B cell (primary cell): ENCODE results near the gene NOC4L. TPM values are rescaled to one million over a fixed set of nuclear protein-coding genes. Genes with fewer than 3 reads are reported as not detected.

Experiments
- ATAC-seq: fragments of 200-7000 bp; cut with Tn5 transposase; one replicate; pipeline ENCODE4 v1.10.0; 2021; ENCODE audit warnings: low read depth, mild to moderate bottlenecking, moderate number of reproducible peaks, moderate library complexity
- CTCF ChIA-PET: fragments of 350-600 bp; sonication (Branson Sonifier 250); formaldehyde crosslinking; loops from one replicate; lab custom pipeline; 2021; ENCODE audit warnings: antibody characterized with exemption, inconsistent platforms; lab: Charles Lee
- POLR2A ChIA-PET: fragments of 350-600 bp; sonication (Branson Sonifier 250); formaldehyde crosslinking; loops from one replicate; lab custom pipeline; 2021; ENCODE audit warnings: antibody characterized with exemption; lab: Charles Lee
- DNase-seq: peaks from one replicate; pipeline ENCODE4 v3.0.0; 2013
- H2AFZ ChIP-seq: 2 replicates; pipeline ENCODE4 v1.6.1; 2012; ENCODE audit warnings: mild to moderate bottlenecking, low read depth, low read length; ENCODE audit not compliant: insufficient read depth, poor library complexity, severe bottlenecking
- H3K27ac ChIP-seq, 2 donors: 1 replicate in 1 of 2; 2 replicates in 1 of 2; pipeline ENCODE4 v1.5.1; 2012 to 2013; ENCODE audit warnings: low read length in 2 of 2, mild to moderate bottlenecking in 2 of 2, moderate library complexity in 1 of 2
- H3K27me3 ChIP-seq, 4 experiments: fragments of 200-600 bp in 1 of 4; sonication (generic) in 1 of 4; replicated peaks in 1 of 4; 1 replicate in 2 of 4; 2 replicates in 2 of 4; pipeline versions ENCODE4 v1.6.1 to v1.7.0; 2013 to 2016; ENCODE audit warnings: low read length in 3 of 4, mild to moderate bottlenecking in 2 of 4, mixed read lengths in 1 of 4, moderate library complexity in 1 of 4; ENCODE audit not compliant: insufficient read depth in 4 of 4, control insufficient read depth in 3 of 4; ENCODE audit errors: control extremely low read depth in 1 of 4
- H3K36me3 ChIP-seq, 2 experiments: replicated peaks in 1 of 2; 1 replicate in 1 of 2; 2 replicates in 1 of 2; pipeline versions ENCODE4 v1.6.1 to v1.7.1; 2013; ENCODE audit warnings: low read length in 1 of 2; ENCODE audit not compliant: insufficient read depth in 2 of 2, control insufficient read depth in 1 of 2; ENCODE audit errors: control extremely low read depth in 1 of 2, extremely low read depth in 1 of 2
- H3K4me1 ChIP-seq, 2 donors: fragments of 200-600 bp in 1 of 2; sonication (generic) in 1 of 2; 1 replicate in 1 of 2; 2 replicates in 1 of 2; pipeline versions ENCODE4 v1.5.1 to v1.6.1; 2013 to 2017; ENCODE audit warnings: low read length in 2 of 2; ENCODE audit not compliant: control insufficient read depth in 2 of 2, insufficient read depth in 2 of 2
- H3K4me2 ChIP-seq: replicated peaks from 2 replicates; pipeline ENCODE3; 2012; ENCODE audit warnings: mild to moderate bottlenecking, low read depth, low read length; ENCODE audit not compliant: poor library complexity, severe bottlenecking
- H3K4me3 ChIP-seq, 5 experiments: fragments of 200-600 bp in 1 of 5; sonication (generic) in 1 of 5; 1 replicate in 3 of 5; 2 replicates in 2 of 5; pipeline versions ENCODE4 v1.5.1 to v1.7.0; 2011 to 2016; ENCODE audit warnings: low read length in 4 of 5, mild to moderate bottlenecking in 4 of 5, low read depth in 2 of 5, control low read depth in 1 of 5, moderate library complexity in 1 of 5; ENCODE audit not compliant: insufficient read depth in 1 of 5; ENCODE audit errors: control extremely low read depth in 1 of 5, extremely low read depth in 1 of 5
- H3K79me2 ChIP-seq: fragments of 200-600 bp; sonication (generic); one replicate; pipeline ENCODE4 v1.6.0; 2016; ENCODE audit warnings: low read length; ENCODE audit not compliant: control insufficient read depth, insufficient read depth
- H3K9ac ChIP-seq: fragments of 200-600 bp; sonication (generic); 2 replicates; pipeline ENCODE4 v1.6.1; 2017; ENCODE audit warnings: mild to moderate bottlenecking, low read length, moderate library complexity
- H3K9me3 ChIP-seq, 3 donors: one replicate each; pipeline versions ENCODE4 v1.6.1 to v1.7.1; 2013; ENCODE audit warnings: low read length in 2 of 3; ENCODE audit not compliant: control insufficient read depth in 2 of 3, insufficient read depth in 1 of 3; ENCODE audit errors: control extremely low read depth in 1 of 3
- H4K20me1 ChIP-seq: 2 replicates; pipeline ENCODE4 v1.6.0; 2012; ENCODE audit warnings: mild to moderate bottlenecking, low read length; ENCODE audit not compliant: insufficient read depth, control insufficient read depth, poor library complexity, severe bottlenecking
- H3K27ac Mint-ChIP-seq: one replicate; pipeline ENCODE4 v1.8.0; 2021; ENCODE audit warnings: mixed read lengths
- H3K27me3 Mint-ChIP-seq: one replicate; pipeline ENCODE4 v1.8.0; 2021; ENCODE audit warnings: mixed read lengths
- H3K4me1 Mint-ChIP-seq: one replicate; pipeline ENCODE4 v1.8.0; 2021; ENCODE audit warnings: mixed read lengths
- H3K4me3 Mint-ChIP-seq: one replicate; pipeline ENCODE4 v1.8.0; 2021; ENCODE audit warnings: mixed read lengths
- H3K9me3 Mint-ChIP-seq: one replicate; pipeline ENCODE4 v1.8.0; 2022; ENCODE audit warnings: mixed read lengths; ENCODE audit not compliant: insufficient read depth
- EZH2 ChIP-seq: IDR thresholded peaks from 2 replicates; pipeline ENCODE4 v1.6.1; 2012; ENCODE audit warnings: borderline replicate concordance, low read depth, mild to moderate bottlenecking, moderate library complexity, low read length; ENCODE audit not compliant: insufficient read depth, poor library complexity, severe bottlenecking
- WGBS: methylation state at CpG from one replicate; pipeline ENCODE4 v1.1.5; 2013; ENCODE audit warnings: missing lambda C conversion rate; ENCODE audit not compliant: insufficient coverage; 5-methylcytosine and 5-hydroxymethylcytosine counted together
- intact Hi-C: fragments of 100-400 bp; cut with micrococcal nuclease; formaldehyde crosslinking; loops from one replicate; pipeline ENCODE4 v1.10.0; 2022
- polyA plus RNA-seq: library from polyadenylated mRNA; depleted of rRNA; stranded (reverse); fragments of >200 nt; gene quantifications from 2 replicates; pipeline ENCODE4 v1.2.3, GENCODE V29; 2012
- total RNA-seq, 2 donors: library from RNA; stranded (reverse); fragments of 120-200 nt in 1 of 2; gene quantifications; 1 replicate in 1 of 2; 2 replicates in 1 of 2; pipeline versions ENCODE4 v1.2.3 to v1.2.4, GENCODE V29; 2013 to 2022
- TF ChIP-seq, protein P1 (sequence below): fragments of 200-600 bp; IDR thresholded peaks from one replicate; pipeline ENCODE4 v1.8.0; 2022; ENCODE audit warnings: antibody characterized with exemption, mild to moderate bottlenecking

Gene NOC4L
- total and polyA plus RNA-seq, 2 donors (not counting 1 experiment from before 2014, with no cell fraction given), result 13.1 to 21.9 TPM

DNA sequence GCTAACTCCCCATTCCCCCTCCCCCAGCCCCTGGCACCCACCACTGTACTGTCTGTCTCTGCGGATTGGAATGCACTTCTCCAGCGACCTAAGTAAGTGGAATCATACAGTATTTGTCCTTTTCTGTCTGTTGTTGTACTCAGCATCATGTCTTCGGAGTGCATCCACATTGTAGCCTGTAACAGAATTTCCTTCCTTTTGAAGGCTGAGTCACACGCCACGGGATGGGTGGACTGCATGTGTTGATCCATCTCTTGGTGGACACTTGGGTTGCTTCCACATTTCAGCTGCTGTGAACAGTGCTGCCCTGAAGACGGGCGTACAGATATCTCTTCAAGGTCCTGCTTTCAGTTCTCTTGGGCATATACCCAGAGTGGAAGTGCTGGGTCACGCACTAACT is 34.5 kb upstream of the NOC4L start:
- Histone ChIP-seq H3K4me1 (no peaks in the 10 kb centered on the region), H3K36me3 (peaks cover 5 to 38% of the 10 kb centered on the region in 2 experiments), H2AFZ (no peak overlapping the region), H3K4me2 (no peak overlapping the region), H3K27me3 (no peaks in the 10 kb centered on the region), H3K27ac (no peak overlapping the region), H3K79me2 (no peaks in the 10 kb centered on the region), H3K9me3 (no peaks in the 10 kb centered on the region), H4K20me1 (no peaks in the 10 kb centered on the region), H3K4me3 (no peak overlapping the region), H3K9ac (no peak overlapping the region)
- TF ChIP-seq, protein P1, sequence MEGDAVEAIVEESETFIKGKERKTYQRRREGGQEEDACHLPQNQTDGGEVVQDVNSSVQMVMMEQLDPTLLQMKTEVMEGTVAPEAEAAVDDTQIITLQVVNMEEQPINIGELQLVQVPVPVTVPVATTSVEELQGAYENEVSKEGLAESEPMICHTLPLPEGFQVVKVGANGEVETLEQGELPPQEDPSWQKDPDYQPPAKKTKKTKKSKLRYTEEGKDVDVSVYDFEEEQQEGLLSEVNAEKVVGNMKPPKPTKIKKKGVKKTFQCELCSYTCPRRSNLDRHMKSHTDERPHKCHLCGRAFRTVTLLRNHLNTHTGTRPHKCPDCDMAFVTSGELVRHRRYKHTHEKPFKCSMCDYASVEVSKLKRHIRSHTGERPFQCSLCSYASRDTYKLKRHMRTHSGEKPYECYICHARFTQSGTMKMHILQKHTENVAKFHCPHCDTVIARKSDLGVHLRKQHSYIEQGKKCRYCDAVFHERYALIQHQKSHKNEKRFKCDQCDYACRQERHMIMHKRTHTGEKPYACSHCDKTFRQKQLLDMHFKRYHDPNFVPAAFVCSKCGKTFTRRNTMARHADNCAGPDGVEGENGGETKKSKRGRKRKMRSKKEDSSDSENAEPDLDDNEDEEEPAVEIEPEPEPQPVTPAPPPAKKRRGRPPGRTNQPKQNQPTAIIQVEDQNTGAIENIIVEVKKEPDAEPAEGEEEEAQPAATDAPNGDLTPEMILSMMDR, result no peak
- no peak for TF ChIP-seq EZH2
- Mint-ChIP-seq H3K4me3 (no peak overlapping the region), H3K27me3 (no peaks in the 10 kb centered on the region), H3K4me1 (no peaks in the 10 kb centered on the region), H3K9me3 (no peaks in the 10 kb centered on the region), H3K27ac (no peak overlapping the region)
- DNase-seq (no peak), ATAC-seq (no peak)
- intact Hi-C loops, result no loop called here
- POLR2A ChIA-PET, result no interaction called here
- CTCF ChIA-PET, result no interaction called here
- WGBS, result 96% methylated on average over 5 of the region's 8 CpGs

DNA sequence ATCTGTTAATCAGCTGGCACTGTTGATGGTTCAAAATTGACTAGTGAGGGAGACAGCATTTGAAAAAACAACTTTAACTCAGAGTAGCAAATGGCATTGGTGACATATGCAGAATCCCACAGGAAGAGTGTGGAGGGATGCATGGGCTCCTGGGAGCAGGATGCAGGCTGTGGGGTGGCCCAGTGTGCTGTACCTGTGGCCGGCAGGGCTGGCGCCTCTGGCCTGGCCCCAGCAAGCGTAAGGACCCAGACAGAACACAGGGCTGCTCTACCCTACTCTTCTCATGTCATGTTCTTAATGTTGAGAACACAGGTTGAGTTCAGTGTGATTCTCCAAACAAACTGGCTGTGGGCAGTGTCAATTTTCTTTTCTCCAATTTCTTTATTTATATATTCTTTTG is 33.6 kb upstream of the NOC4L start:
- no peak overlapping the region for H3K9ac ChIP-seq
- no peak for ATAC-seq
- no peaks in the 10 kb centered on the region for H4K20me1 ChIP-seq
- H3K4me3 ChIP-seq, result no peak overlapping the region
- no peaks in the 10 kb centered on the region for H3K27me3 ChIP-seq
- Mint-ChIP-seq H3K9me3 (no peaks in the 10 kb centered on the region), H3K4me3 (no peak overlapping the region), H3K27ac (no peak overlapping the region), H3K4me1 (no peaks in the 10 kb centered on the region), H3K27me3 (no peaks in the 10 kb centered on the region)
- no peaks in the 10 kb centered on the region for H3K4me1 ChIP-seq
- no peak overlapping the region for H2AFZ ChIP-seq
- intact Hi-C loops, result no loop called here
- no peak for DNase-seq
- no peak overlapping the region for H3K4me2 ChIP-seq
- H3K36me3 ChIP-seq, result peaks cover 8 to 39% of the 10 kb centered on the region in 2 experiments
- no peak overlapping the region for H3K27ac ChIP-seq
- TF ChIP-seq, protein P1, result no peak
- TF ChIP-seq EZH2, result no peak
- no peaks in the 10 kb centered on the region for H3K9me3 ChIP-seq
- H3K79me2 ChIP-seq, result no peaks in the 10 kb centered on the region
- WGBS, result no CpG with 5 or more reads among the region's 3 CpGs
- ChIA-PET CTCF (interaction anchor here (0.6 kb wide), 1 partner anchor 1017 kb away, joined by 4 read pairs; no protein-coding TSS in a partner anchor), POLR2A (no interaction called here)
